ENCODE data around the gene ZNF519.
"Not testable (repeated sequence)": the region's sequence is repeated elsewhere in the genome, so short reads cannot be mapped to it uniquely, and the experiment has no call there.

ZNF519 gene

GRCh38 chr18:14145581-14146338 is 13.5 kb upstream of the ZNF519 start:
- H2AFZ ChIP-seq (ENCODE audit: low read length); H3K9me3 ChIP-seq (replicated peaks; ENCODE audit: insufficient read depth, low read length); H3K4me1 ChIP-seq (ENCODE audit: low read length); H4K20me1 ChIP-seq (ENCODE audit: insufficient read depth, low read length); H3K9ac ChIP-seq (ENCODE audit: low read length); DNase-seq; H3K9me2 ChIP-seq (replicated peaks; ENCODE audit: insufficient read depth, low read length); H3K4me3 ChIP-seq (ENCODE audit: low read length); H3K27ac ChIP-seq (ENCODE audit: low read length); H3K27me3 ChIP-seq (replicated peaks; ENCODE audit: insufficient read depth, low read length); H3K4me2 ChIP-seq (ENCODE audit: low read depth, low read length); H3F3A ChIP-seq (ENCODE audit: insufficient read depth, low read length); H3K36me3 ChIP-seq (replicated peaks; ENCODE audit: insufficient read depth, low read length); H3K79me2 ChIP-seq (ENCODE audit: low read length): not testable (repeated sequence)

- not testable (repeated sequence) for H3K9ac ChIP-seq (ENCODE audit: low read length); H4K20me1 ChIP-seq (ENCODE audit: insufficient read depth, low read length); H3K36me3 ChIP-seq (replicated peaks; ENCODE audit: insufficient read depth, low read length); H3K27me3 ChIP-seq (replicated peaks; ENCODE audit: insufficient read depth, low read length); H2AFZ ChIP-seq (ENCODE audit: low read length); H3K9me3 ChIP-seq (replicated peaks; ENCODE audit: insufficient read depth, low read length); H3K4me2 ChIP-seq (ENCODE audit: low read depth, low read length); H3K4me3 ChIP-seq (ENCODE audit: low read length); H3K27ac ChIP-seq (ENCODE audit: low read length); H3F3A ChIP-seq (ENCODE audit: insufficient read depth, low read length); H3K9me2 ChIP-seq (replicated peaks; ENCODE audit: insufficient read depth, low read length); H3K4me1 ChIP-seq (ENCODE audit: low read length); DNase-seq; H3K79me2 ChIP-seq (ENCODE audit: low read length)
Observed at GRCh38 chr18:14145021-14145420, 12.8 kb upstream of the ZNF519 start.

GRCh38 chr18:14144628-14144895 is 12.3 kb upstream of the ZNF519 start:
- Histone ChIP-seq H3K4me2 (ENCODE audit: low read depth, low read length) (no peak overlapping the region), H3K27ac (ENCODE audit: low read length) (no peak overlapping the region), H3K9me3 (replicated peaks; ENCODE audit: insufficient read depth, low read length) (no peaks in the 10 kb centered on the region), H3K4me1 (ENCODE audit: low read length) (no peaks in the 10 kb centered on the region), H3K27me3 (replicated peaks; ENCODE audit: insufficient read depth, low read length) (no peaks in the 10 kb centered on the region), H4K20me1 (ENCODE audit: insufficient read depth, low read length) (no peaks in the 10 kb centered on the region), H2AFZ (ENCODE audit: low read length) (no peak overlapping the region), H3K9me2 (replicated peaks; ENCODE audit: insufficient read depth, low read length) (no peaks in the 10 kb centered on the region), H3K36me3 (replicated peaks; ENCODE audit: insufficient read depth, low read length) (no peaks in the 10 kb centered on the region), H3F3A (ENCODE audit: insufficient read depth, low read length) (no peaks in the 10 kb centered on the region), H3K4me3 (ENCODE audit: low read length) (no peak overlapping the region), H3K9ac (ENCODE audit: low read length) (no peak overlapping the region), H3K79me2 (ENCODE audit: low read length) (no peaks in the 10 kb centered on the region)
- TF ChIP-seq CTCF (IDR thresholded peaks at IDR 0.05; ENCODE audit: low read length) = no peak
- TF ChIP-seq EZH2 (optimal IDR thresholded peaks at IDR 0.05; ENCODE audit: low read depth, low read length) = no peak
- no peak for TF ChIP-seq EZH2phosphoT487 (IDR thresholded peaks at IDR 0.05; ENCODE audit: low read length)
- no peak for DNase-seq

GRCh38 chr18:14143871-14144627 is 11.8 kb upstream of the ZNF519 start:
- not testable (repeated sequence) for H2AFZ ChIP-seq (ENCODE audit: low read length); H3F3A ChIP-seq (ENCODE audit: insufficient read depth, low read length); DNase-seq; H3K27ac ChIP-seq (ENCODE audit: low read length); H3K9ac ChIP-seq (ENCODE audit: low read length); H3K79me2 ChIP-seq (ENCODE audit: low read length); H3K27me3 ChIP-seq (replicated peaks; ENCODE audit: insufficient read depth, low read length); H3K4me2 ChIP-seq (ENCODE audit: low read depth, low read length); H3K4me1 ChIP-seq (ENCODE audit: low read length); H3K36me3 ChIP-seq (replicated peaks; ENCODE audit: insufficient read depth, low read length); H3K9me3 ChIP-seq (replicated peaks; ENCODE audit: insufficient read depth, low read length); H3K9me2 ChIP-seq (replicated peaks; ENCODE audit: insufficient read depth, low read length); H4K20me1 ChIP-seq (ENCODE audit: insufficient read depth, low read length); H3K4me3 ChIP-seq (ENCODE audit: low read length)

- not testable (repeated sequence) for DNase-seq; H3K4me2 ChIP-seq (ENCODE audit: low read depth, low read length); H3K9me2 ChIP-seq (replicated peaks; ENCODE audit: insufficient read depth, low read length); H3F3A ChIP-seq (ENCODE audit: insufficient read depth, low read length); H3K79me2 ChIP-seq (ENCODE audit: low read length); H3K36me3 ChIP-seq (replicated peaks; ENCODE audit: insufficient read depth, low read length); H3K4me1 ChIP-seq (ENCODE audit: low read length); H2AFZ ChIP-seq (ENCODE audit: low read length); H3K27me3 ChIP-seq (replicated peaks; ENCODE audit: insufficient read depth, low read length); H3K4me3 ChIP-seq (ENCODE audit: low read length); H4K20me1 ChIP-seq (ENCODE audit: insufficient read depth, low read length); H3K9ac ChIP-seq (ENCODE audit: low read length); H3K9me3 ChIP-seq (replicated peaks; ENCODE audit: insufficient read depth, low read length); H3K27ac ChIP-seq (ENCODE audit: low read length)
Observed at GRCh38 chr18:14143396-14143795, 11.2 kb upstream of the ZNF519 start.

GRCh38 chr18:14142177-14142576 is 9.9 kb upstream of the ZNF519 start:
- not testable (repeated sequence) for H3K27me3 ChIP-seq (replicated peaks; ENCODE audit: insufficient read depth, low read length); H3K4me3 ChIP-seq (ENCODE audit: low read length); H2AFZ ChIP-seq (ENCODE audit: low read length); H3K27ac ChIP-seq (ENCODE audit: low read length); H3K36me3 ChIP-seq (replicated peaks; ENCODE audit: insufficient read depth, low read length); H3K9me3 ChIP-seq (replicated peaks; ENCODE audit: insufficient read depth, low read length); H3F3A ChIP-seq (ENCODE audit: insufficient read depth, low read length); DNase-seq; H3K9me2 ChIP-seq (replicated peaks; ENCODE audit: insufficient read depth, low read length); H3K4me2 ChIP-seq (ENCODE audit: low read depth, low read length); H4K20me1 ChIP-seq (ENCODE audit: insufficient read depth, low read length); H3K9ac ChIP-seq (ENCODE audit: low read length); H3K79me2 ChIP-seq (ENCODE audit: low read length); H3K4me1 ChIP-seq (ENCODE audit: low read length)

GRCh38 chr18:14139583-14139982 is 7.3 kb upstream of the ZNF519 start:
- not testable (repeated sequence) for H3K9me3 ChIP-seq (replicated peaks; ENCODE audit: insufficient read depth, low read length); H3F3A ChIP-seq (ENCODE audit: insufficient read depth, low read length); H3K9ac ChIP-seq (ENCODE audit: low read length); H3K36me3 ChIP-seq (replicated peaks; ENCODE audit: insufficient read depth, low read length); H3K4me1 ChIP-seq (ENCODE audit: low read length); H3K4me3 ChIP-seq (ENCODE audit: low read length); H2AFZ ChIP-seq (ENCODE audit: low read length); H3K27me3 ChIP-seq (replicated peaks; ENCODE audit: insufficient read depth, low read length); DNase-seq; H3K79me2 ChIP-seq (ENCODE audit: low read length); H4K20me1 ChIP-seq (ENCODE audit: insufficient read depth, low read length); H3K4me2 ChIP-seq (ENCODE audit: low read depth, low read length); H3K9me2 ChIP-seq (replicated peaks; ENCODE audit: insufficient read depth, low read length); H3K27ac ChIP-seq (ENCODE audit: low read length)
